Mesenchymal stem cell (in vitro differentiated cells and primary cell): ENCODE results near the gene STS.

Source experiments
- DNase-seq: peaks from one replicate; pipeline ENCODE4 v3.0.0-alpha.2; 2013
- H2AFZ ChIP-seq: one replicate; pipeline ENCODE4 v1.6.1; 2013; ENCODE audit warnings: low read depth, mild to moderate bottlenecking, control low read depth, inconsistent platforms, low read length, moderate library complexity
- H2AK5ac ChIP-seq: 2 replicates; pipeline ENCODE4 v1.6.1; 2013; ENCODE audit warnings: low read length, moderate library complexity, mild to moderate bottlenecking, inconsistent platforms; ENCODE audit not compliant: severe bottlenecking
- H2BK120ac ChIP-seq: one replicate; pipeline ENCODE4 v1.6.1; 2013; ENCODE audit warnings: low read depth, mild to moderate bottlenecking, inconsistent platforms, low read length, moderate library complexity
- H2BK12ac ChIP-seq, 2 experiments: one replicate each; pipeline ENCODE4 v1.6.1; 2013; ENCODE audit warnings: inconsistent platforms in 2 of 2, low read length in 2 of 2, mild to moderate bottlenecking in 2 of 2, moderate library complexity in 2 of 2, control low read depth in 1 of 2
- H2BK15ac ChIP-seq: one replicate; pipeline ENCODE4 v1.6.1; 2013; ENCODE audit warnings: mild to moderate bottlenecking, low read depth, inconsistent platforms; ENCODE audit not compliant: poor library complexity, severe bottlenecking
- H2BK5ac ChIP-seq: 2 replicates; pipeline ENCODE4 v1.6.1; 2013; ENCODE audit warnings: low read depth, mild to moderate bottlenecking, low read length, control low read depth, inconsistent platforms; ENCODE audit not compliant: poor library complexity, severe bottlenecking
- H3K14ac ChIP-seq, 2 experiments: one replicate each; pipeline ENCODE4 v1.6.1; 2013; ENCODE audit warnings: inconsistent platforms in 2 of 2, low read length in 2 of 2, control low read depth in 1 of 2, mild to moderate bottlenecking in 1 of 2, moderate library complexity in 1 of 2
- H3K18ac ChIP-seq, 2 experiments: one replicate each; pipeline ENCODE4 v1.6.1; 2013; ENCODE audit warnings: inconsistent platforms in 2 of 2, low read length in 2 of 2, control low read depth in 1 of 2, low read depth in 1 of 2, mild to moderate bottlenecking in 1 of 2
- H3K23ac ChIP-seq, 2 experiments: one replicate each; pipeline ENCODE4 v1.6.1; 2013; ENCODE audit warnings: inconsistent platforms in 2 of 2, low read length in 2 of 2, mild to moderate bottlenecking in 2 of 2, moderate library complexity in 2 of 2, control low read depth in 1 of 2
- H3K27ac ChIP-seq: 2 replicates; pipeline ENCODE4 v1.5.1; 2013; ENCODE audit warnings: mild to moderate bottlenecking, moderate library complexity, low read length, control low read depth, inconsistent platforms; ENCODE audit not compliant: poor library complexity, severe bottlenecking
- H3K27me3 ChIP-seq, 2 experiments: 2 replicates each; pipeline versions ENCODE4 v1.6.1 to v1.7.0; 2013; ENCODE audit warnings: low read length in 2 of 2, mild to moderate bottlenecking in 2 of 2, moderate library complexity in 2 of 2, control low read depth in 1 of 2, inconsistent platforms in 1 of 2; ENCODE audit not compliant: control insufficient read depth in 1 of 2, insufficient read depth in 1 of 2
- H3K36me3 ChIP-seq, 2 experiments: 2 replicates each; pipeline versions ENCODE4 v1.6.1 to v1.7.0; 2013; ENCODE audit warnings: low read length in 2 of 2, control low read depth in 1 of 2, inconsistent platforms in 1 of 2, low read depth in 1 of 2, mild to moderate bottlenecking in 1 of 2; ENCODE audit not compliant: insufficient read depth in 2 of 2, control insufficient read depth in 1 of 2
- H3K4ac ChIP-seq, 2 experiments: one replicate each; pipeline ENCODE4 v1.6.1; 2013; ENCODE audit warnings: inconsistent platforms in 2 of 2, low read length in 2 of 2, mild to moderate bottlenecking in 2 of 2, moderate library complexity in 2 of 2, control low read depth in 1 of 2, low read depth in 1 of 2
- H3K4me1 ChIP-seq: 2 replicates; pipeline ENCODE4 v1.6.1; 2013; ENCODE audit warnings: low read depth, low read length, control low read depth; ENCODE audit not compliant: control insufficient read depth, insufficient read depth
- H3K4me2 ChIP-seq: 2 replicates; pipeline ENCODE4 v1.6.1; 2013; ENCODE audit warnings: low read length, mild to moderate bottlenecking, inconsistent platforms; ENCODE audit not compliant: poor library complexity, severe bottlenecking
- H3K4me3 ChIP-seq, 2 experiments: 2 replicates each; pipeline versions ENCODE4 v1.5.1 to v1.7.0; 2013; ENCODE audit warnings: low read length in 2 of 2, mild to moderate bottlenecking in 2 of 2, control low read depth in 1 of 2, low read depth in 1 of 2; ENCODE audit not compliant: insufficient read depth in 1 of 2
- H3K79me1 ChIP-seq: replicated peaks from 2 replicates; pipeline ENCODE4 v1.6.1; 2013; ENCODE audit warnings: mild to moderate bottlenecking, control low read depth, low read length, inconsistent platforms; ENCODE audit not compliant: poor library complexity, severe bottlenecking
- H3K9ac ChIP-seq: 2 replicates; pipeline ENCODE4 v1.7.0; 2013; ENCODE audit warnings: mild to moderate bottlenecking, low read length, moderate library complexity
- H3K9me3 ChIP-seq: 2 replicates; pipeline ENCODE4 v1.7.0; 2013; ENCODE audit warnings: mild to moderate bottlenecking, low read length; ENCODE audit not compliant: control insufficient read depth
- H4K8ac ChIP-seq: one replicate; pipeline ENCODE4 v1.6.1; 2013; ENCODE audit warnings: inconsistent platforms, mild to moderate bottlenecking, low read length, moderate library complexity
- H4K91ac ChIP-seq: one replicate; pipeline ENCODE4 v1.6.1; 2013; ENCODE audit warnings: mild to moderate bottlenecking, low read length, inconsistent platforms
- WGBS: methylation state at CpG from one replicate; pipeline ENCODE4 v1.1.7; 2013; ENCODE audit warnings: mixed read lengths; 5-methylcytosine and 5-hydroxymethylcytosine counted together

The STS gene

GRCh38 chrX:7190157-7190556, 42.6 kb downstream of the STS start:
- WGBS, result 86% methylated on average over 2 of the region's 2 CpGs
- Histone ChIP-seq H2BK12ac (no peak overlapping the region), H2AFZ (no peak overlapping the region), H3K4me2 (no peak overlapping the region), H4K91ac (no peak overlapping the region), H2AK5ac (no peak overlapping the region), H3K9me3 (no peaks in the 10 kb centered on the region), H2BK120ac (no peak overlapping the region), H3K9ac (no peak overlapping the region), H3K4me1 (no peaks in the 10 kb centered on the region), H3K4me3 (no peak overlapping the region), H3K27me3 (no peaks in the 10 kb centered on the region), H2BK5ac (no peak overlapping the region), H2BK15ac (no peak overlapping the region), H3K27ac (no peak overlapping the region), H3K36me3 (no peaks in the 10 kb centered on the region), H3K14ac (no peak overlapping the region), H3K4ac (no peak overlapping the region), H3K18ac (no peak overlapping the region), H3K23ac (no peak overlapping the region), H4K8ac (no peak overlapping the region), H3K79me1 (no peaks in the 10 kb centered on the region)
- DNase-seq, result no peak

GRCh38 chrX:7191681-7192110, 44.2 kb downstream of the STS start:
- 100% methylated on average over 1 of the region's 2 CpGs for WGBS
- no peak overlapping the region for H3K27ac ChIP-seq

GRCh38 chrX:7192871-7193270, 45.4 kb downstream of the STS start:
- no peak overlapping the region for H2AFZ ChIP-seq
- WGBS, result no CpG with 5 or more reads among the region's 7 CpGs
- H2AK5ac ChIP-seq, result no peak overlapping the region
- H3K18ac ChIP-seq, result no peak overlapping the region
- no peak overlapping the region for H3K4ac ChIP-seq
- H3K23ac ChIP-seq, result no peak overlapping the region
- no peak overlapping the region for H3K27ac ChIP-seq
- H4K91ac ChIP-seq, result no peak overlapping the region
- no peak overlapping the region for H2BK5ac ChIP-seq
- no peaks in the 10 kb centered on the region for H3K79me1 ChIP-seq
- no peaks in the 10 kb centered on the region for H3K9me3 ChIP-seq
- peaks cover 0 to 3% of the 10 kb centered on the region in 2 experiments for H3K36me3 ChIP-seq
- no peak overlapping the region for H3K4me2 ChIP-seq
- H3K4me3 ChIP-seq, result no peak overlapping the region
- H4K8ac ChIP-seq, result no peak overlapping the region
- H3K9ac ChIP-seq, result no peak overlapping the region
- no peaks in the 10 kb centered on the region for H3K27me3 ChIP-seq
- no peak overlapping the region for H2BK12ac ChIP-seq
- no peak overlapping the region for H2BK15ac ChIP-seq
- H3K4me1 ChIP-seq, result no peaks in the 10 kb centered on the region
- DNase-seq, result no peak
- H3K14ac ChIP-seq, result no peak overlapping the region
- no peak overlapping the region for H2BK120ac ChIP-seq

More at GRCh38 chrX:7191681-7192110, 44.2 kb downstream of the STS start:
- no peak overlapping the region for H3K4ac ChIP-seq
- no peaks in the 10 kb centered on the region for H3K4me1 ChIP-seq
- no peak overlapping the region for H4K91ac ChIP-seq
- H3K18ac ChIP-seq, result no peak overlapping the region
- no peak overlapping the region for H3K4me3 ChIP-seq
- H3K4me2 ChIP-seq, result no peak overlapping the region
- no peak for DNase-seq
- no peaks in the 10 kb centered on the region for H3K27me3 ChIP-seq
- H2BK5ac ChIP-seq, result no peak overlapping the region
- H2AFZ ChIP-seq, result no peak overlapping the region
- H3K23ac ChIP-seq, result no peak overlapping the region
- no peak overlapping the region for H2BK120ac ChIP-seq
- H3K14ac ChIP-seq, result no peak overlapping the region
- H3K79me1 ChIP-seq, result no peaks in the 10 kb centered on the region
- H2BK12ac ChIP-seq, result no peak overlapping the region
- no peak overlapping the region for H2BK15ac ChIP-seq
- H3K9ac ChIP-seq, result no peak overlapping the region
- H3K36me3 ChIP-seq, result peaks cover 0 to 3% of the 10 kb centered on the region in 2 experiments
- no peaks in the 10 kb centered on the region for H3K9me3 ChIP-seq
- no peak overlapping the region for H4K8ac ChIP-seq
- no peak overlapping the region for H2AK5ac ChIP-seq

GRCh38 chrX:7194606-7195005, 47.1 kb downstream of the STS start:
- no peak overlapping the region for H2AK5ac ChIP-seq
- H3K4me3 ChIP-seq, result no peak overlapping the region
- no peak overlapping the region for H2AFZ ChIP-seq
- peaks cover 0 to 3% of the 10 kb centered on the region in 2 experiments for H3K36me3 ChIP-seq
- no peak overlapping the region for H3K9ac ChIP-seq
- H4K91ac ChIP-seq, result no peak overlapping the region
- H3K4me1 ChIP-seq, result no peaks in the 10 kb centered on the region
- no peaks in the 10 kb centered on the region for H3K9me3 ChIP-seq
- H2BK15ac ChIP-seq, result no peak overlapping the region
- no peak overlapping the region for H2BK12ac ChIP-seq
- no peak overlapping the region for H3K4ac ChIP-seq
- no peak overlapping the region for H3K14ac ChIP-seq
- H4K8ac ChIP-seq, result no peak overlapping the region
- no peak overlapping the region for H3K27ac ChIP-seq
- no peak overlapping the region for H3K23ac ChIP-seq
- no peaks in the 10 kb centered on the region for H3K79me1 ChIP-seq
- H3K4me2 ChIP-seq, result no peak overlapping the region
- WGBS, result 100% methylated on average over 6 of the region's 11 CpGs
- no peaks in the 10 kb centered on the region for H3K27me3 ChIP-seq
- no peak for DNase-seq
- no peak overlapping the region for H2BK5ac ChIP-seq
- H2BK120ac ChIP-seq, result no peak overlapping the region
- no peak overlapping the region for H3K18ac ChIP-seq
